Panc1 (cell line): ENCODE measurements around the gene SMCO1.

Experiments
- CTCF ChIP-seq: fragments of 450-650 bp; IDR thresholded peaks from 2 replicates; pipeline ENCODE4 v1.5.1; 2017; ENCODE audit warnings: mild to moderate bottlenecking
- POLR2AphosphoS5 ChIP-seq: IDR thresholded peaks from 2 replicates; pipeline ENCODE4 v1.6.1; 2012; ENCODE audit warnings: mild to moderate bottlenecking, low read depth, low read length, moderate library complexity
- REST ChIP-seq, 2 experiments: IDR thresholded peaks; 2 replicates each; pipeline ENCODE4 v1.6.1; 2011 to 2012; ENCODE audit warnings: low read depth in 2 of 2, control low read depth in 1 of 2, low read length in 1 of 2, mild to moderate bottlenecking in 1 of 2, moderate library complexity in 1 of 2; ENCODE audit not compliant: insufficient read depth in 1 of 2
- SIN3A ChIP-seq: IDR thresholded peaks from 2 replicates; pipeline ENCODE4 v1.6.1; 2012; ENCODE audit warnings: low read depth, mild to moderate bottlenecking, low read length, moderate library complexity, borderline replicate concordance; ENCODE audit not compliant: insufficient read depth
- TCF7L2 ChIP-seq: IDR thresholded peaks from 2 replicates; pipeline ENCODE4 v1.6.1; 2011; ENCODE audit warnings: mild to moderate bottlenecking, low read depth, low read length, inconsistent platforms

DNA sequence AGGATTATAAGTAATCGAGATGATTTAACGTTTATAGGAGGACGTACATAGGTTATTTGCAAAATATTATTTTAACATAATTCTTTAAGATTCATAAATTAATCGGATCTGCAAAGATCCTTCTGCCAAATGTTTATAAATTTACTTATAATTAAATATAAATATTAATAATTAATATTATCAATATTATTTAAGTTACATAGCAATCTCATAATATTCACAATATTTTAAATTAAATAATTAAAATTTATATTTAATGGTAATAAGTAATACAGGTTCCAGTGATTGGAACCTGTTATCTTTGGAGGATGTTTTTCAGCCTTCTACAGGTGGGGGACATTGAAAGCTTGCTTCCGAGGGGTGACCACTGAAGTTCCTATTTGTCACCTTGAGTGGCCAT, 37.1 kb upstream of the SMCO1 start:
- TF ChIP-seq REST (IDR thresholded peaks at IDR 0.05; ENCODE audit: insufficient read depth in 1 of 2, low read depth in 2 of 2, low read length in 1 of 2) (no peak), CTCF (no peak), POLR2AphosphoS5 (no peak), TCF7L2 (no peak), SIN3A (no peak)
